HFFc6 (cell line): ENCODE data around the gene GLOD4. TPM values are rescaled to one million over a fixed set of nuclear protein-coding genes. Genes with fewer than 3 reads are reported as not detected.

Experiments used
- DNase-seq: peaks from one replicate; pipeline ENCODE4 v3.0.0-alpha.2; 2018
- H3K27ac Mint-ChIP-seq: 2 replicates; pipeline ENCODE4 v1.8.0; 2020; ENCODE audit warnings: mild to moderate bottlenecking, mixed read lengths
- H3K27me3 Mint-ChIP-seq: 2 replicates; pipeline ENCODE4 v1.8.0; 2021; ENCODE audit warnings: mild to moderate bottlenecking, moderate library complexity, mixed read lengths; ENCODE audit not compliant: insufficient read depth
- H3K36me3 Mint-ChIP-seq: 2 replicates; pipeline ENCODE4 v1.8.0; 2021; ENCODE audit warnings: low read depth, mixed read lengths
- H3K4me1 Mint-ChIP-seq: 2 replicates; pipeline ENCODE4 v1.8.0; 2020; ENCODE audit warnings: low read depth, mixed read lengths
- H3K4me3 Mint-ChIP-seq: 2 replicates; pipeline ENCODE4 v1.8.0; 2020; ENCODE audit warnings: mild to moderate bottlenecking, moderate library complexity, mixed read lengths
- H3K9me3 Mint-ChIP-seq: 2 replicates; pipeline ENCODE4 v1.8.0; 2020; ENCODE audit warnings: mild to moderate bottlenecking, mixed read lengths
- total RNA-seq, 6 experiments: library from RNA; stranded (reverse); fragmentation: NEBNext Ultra II Directional; extraction: Animal tissue kit (Norgen Biotek cat#: 25700); gene quantifications; 2 replicates in 1 of 6; 3 replicates in 5 of 6; pipeline ENCODE4 v1.2.3, GENCODE V29; 2021
- TF ChIP-seq, protein P1 (sequence below): fragments of 200-600 bp; sonication (generic); IDR thresholded peaks from 2 replicates; pipeline ENCODE4 v1.5.0; 2021; ENCODE audit warnings: antibody characterized with exemption, mild to moderate bottlenecking

GLOD4 gene
- total RNA-seq, 6 experiments from 2014 or later: 43.8 to 57.9 (median 48.6) TPM

DNA sequence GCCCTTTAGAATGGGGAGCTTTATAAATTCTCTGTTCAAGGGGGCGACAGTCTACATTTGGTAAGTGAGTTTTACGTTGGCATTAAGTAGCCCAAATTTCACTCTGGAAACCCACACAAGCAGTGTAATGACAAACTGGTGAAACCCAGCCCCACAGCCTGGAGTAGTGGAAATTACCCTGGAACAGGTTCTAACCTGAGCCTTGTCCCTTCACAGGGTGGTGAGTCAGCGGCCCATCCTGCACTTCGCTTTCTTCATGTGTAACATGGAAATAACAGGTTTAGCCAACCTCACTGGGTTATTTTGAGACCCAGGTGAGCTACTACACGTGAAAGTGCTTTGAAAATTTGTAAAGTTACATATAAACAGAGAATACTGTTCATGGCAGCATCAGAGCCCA, 53.2 kb downstream of the GLOD4 start:
- no peak for DNase-seq
- no peak overlapping the region for H3K4me3 Mint-ChIP-seq
- TF ChIP-seq, protein P1, sequence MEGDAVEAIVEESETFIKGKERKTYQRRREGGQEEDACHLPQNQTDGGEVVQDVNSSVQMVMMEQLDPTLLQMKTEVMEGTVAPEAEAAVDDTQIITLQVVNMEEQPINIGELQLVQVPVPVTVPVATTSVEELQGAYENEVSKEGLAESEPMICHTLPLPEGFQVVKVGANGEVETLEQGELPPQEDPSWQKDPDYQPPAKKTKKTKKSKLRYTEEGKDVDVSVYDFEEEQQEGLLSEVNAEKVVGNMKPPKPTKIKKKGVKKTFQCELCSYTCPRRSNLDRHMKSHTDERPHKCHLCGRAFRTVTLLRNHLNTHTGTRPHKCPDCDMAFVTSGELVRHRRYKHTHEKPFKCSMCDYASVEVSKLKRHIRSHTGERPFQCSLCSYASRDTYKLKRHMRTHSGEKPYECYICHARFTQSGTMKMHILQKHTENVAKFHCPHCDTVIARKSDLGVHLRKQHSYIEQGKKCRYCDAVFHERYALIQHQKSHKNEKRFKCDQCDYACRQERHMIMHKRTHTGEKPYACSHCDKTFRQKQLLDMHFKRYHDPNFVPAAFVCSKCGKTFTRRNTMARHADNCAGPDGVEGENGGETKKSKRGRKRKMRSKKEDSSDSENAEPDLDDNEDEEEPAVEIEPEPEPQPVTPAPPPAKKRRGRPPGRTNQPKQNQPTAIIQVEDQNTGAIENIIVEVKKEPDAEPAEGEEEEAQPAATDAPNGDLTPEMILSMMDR: no peak
- peaks cover 8% of the 10 kb centered on the region; the same call in 1 of the 2 replicates for H3K36me3 Mint-ChIP-seq
- no peaks in the 10 kb centered on the region for H3K9me3 Mint-ChIP-seq
- no peak overlapping the region for H3K27ac Mint-ChIP-seq
- peaks cover 19% of the 10 kb centered on the region for H3K4me1 Mint-ChIP-seq
- no peaks in the 10 kb centered on the region for H3K27me3 Mint-ChIP-seq

DNA sequence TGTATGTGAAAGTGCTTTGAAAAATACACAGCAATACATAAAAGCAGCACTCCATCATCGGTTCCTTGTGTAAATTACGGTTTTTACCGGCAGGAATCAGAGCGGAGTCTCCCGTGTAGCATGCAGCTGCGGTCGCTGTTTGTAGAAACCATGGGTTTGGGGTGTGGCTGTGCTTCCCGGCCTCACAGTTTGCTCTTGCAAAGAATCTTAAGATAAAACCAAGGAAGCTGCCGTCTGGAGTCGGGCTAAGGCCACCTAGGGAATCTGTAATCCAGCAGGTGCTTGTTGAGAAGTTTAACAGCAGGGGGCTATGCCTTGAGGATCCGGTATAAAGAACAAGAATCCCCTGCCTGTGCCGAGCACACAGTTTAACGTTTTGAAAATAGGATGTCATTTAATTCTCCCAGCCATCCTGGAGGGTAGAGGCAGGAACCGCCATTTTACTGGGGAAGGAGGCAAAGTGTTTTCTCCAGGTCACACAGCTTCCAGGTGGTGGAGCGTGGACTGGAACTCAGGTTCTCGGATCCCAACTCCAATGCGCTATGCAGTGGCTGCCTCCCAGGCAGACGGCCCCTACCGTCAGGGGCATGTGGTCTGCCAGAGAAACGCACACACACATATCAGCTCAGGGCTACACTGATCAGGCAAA, 55.7 kb downstream of the GLOD4 start:
- Mint-ChIP-seq H3K4me1 (peaks cover 11% of the 10 kb centered on the region), H3K9me3 (no peaks in the 10 kb centered on the region), H3K4me3 (no peak overlapping the region), H3K27me3 (no peaks in the 10 kb centered on the region; the same call in 1 of the 2 replicates), H3K36me3 (no peaks in the 10 kb centered on the region), H3K27ac (no peak overlapping the region)
- TF ChIP-seq, protein P1: no peak
- DNase-seq: no peak

DNA sequence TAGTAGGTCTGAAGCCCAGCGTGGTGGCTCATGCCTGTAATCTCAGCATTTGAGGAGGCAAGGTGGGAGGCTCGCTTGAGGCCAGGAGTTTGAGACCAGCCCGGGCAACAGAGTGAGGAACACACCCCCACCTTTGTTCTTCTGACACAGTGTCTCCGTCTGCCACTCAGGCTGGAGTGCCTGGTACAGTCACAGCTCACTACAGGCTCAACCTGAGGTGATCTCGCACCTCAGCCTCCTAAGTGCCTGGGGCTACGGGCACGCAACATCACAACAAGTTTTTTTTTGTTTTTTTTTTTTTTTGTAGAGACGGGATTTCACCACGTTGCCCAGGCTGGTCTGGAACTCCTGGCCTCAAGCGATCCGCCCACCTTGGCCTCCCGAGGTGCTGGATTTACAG, 56.3 kb downstream of the GLOD4 start:
- Mint-ChIP-seq H3K4me3 (no peak overlapping the region), H3K27me3 (no peaks in the 10 kb centered on the region; the same call in 1 of the 2 replicates), H3K36me3 (no peaks in the 10 kb centered on the region), H3K9me3 (no peaks in the 10 kb centered on the region), H3K27ac (no peak overlapping the region), H3K4me1 (peaks cover 6% of the 10 kb centered on the region)
- no peak for DNase-seq
- TF ChIP-seq, protein P1: no peak

DNA sequence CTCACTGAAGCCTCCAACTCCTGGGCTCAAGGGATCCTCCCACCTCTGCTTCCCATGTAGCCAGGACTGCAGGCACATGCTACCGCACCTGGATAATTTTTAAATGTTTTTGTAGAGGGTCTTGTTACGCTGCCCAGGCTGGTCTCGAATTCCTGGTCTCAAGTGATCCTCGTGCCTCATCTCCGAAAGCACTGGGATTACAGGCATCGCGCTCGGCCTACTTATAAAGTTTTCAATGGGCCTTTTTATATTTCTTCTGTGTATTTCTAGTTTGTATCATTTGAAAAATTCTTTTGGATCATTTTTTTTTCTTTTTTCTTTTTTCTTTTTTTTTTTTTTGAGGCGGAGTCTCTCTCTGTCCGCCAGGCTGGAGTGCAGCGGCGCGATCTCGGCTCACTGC, 57.0 kb downstream of the GLOD4 start:
- no peak for DNase-seq
- TF ChIP-seq, protein P1: no peak
- H3K27me3 Mint-ChIP-seq: no peaks in the 10 kb centered on the region; the same call in 1 of the 2 replicates
- H3K36me3 Mint-ChIP-seq: no peaks in the 10 kb centered on the region
- H3K4me3 Mint-ChIP-seq: no peak overlapping the region
- H3K27ac Mint-ChIP-seq: no peak overlapping the region
- H3K9me3 Mint-ChIP-seq: no peaks in the 10 kb centered on the region
- no peaks in the 10 kb centered on the region for H3K4me1 Mint-ChIP-seq

DNA sequence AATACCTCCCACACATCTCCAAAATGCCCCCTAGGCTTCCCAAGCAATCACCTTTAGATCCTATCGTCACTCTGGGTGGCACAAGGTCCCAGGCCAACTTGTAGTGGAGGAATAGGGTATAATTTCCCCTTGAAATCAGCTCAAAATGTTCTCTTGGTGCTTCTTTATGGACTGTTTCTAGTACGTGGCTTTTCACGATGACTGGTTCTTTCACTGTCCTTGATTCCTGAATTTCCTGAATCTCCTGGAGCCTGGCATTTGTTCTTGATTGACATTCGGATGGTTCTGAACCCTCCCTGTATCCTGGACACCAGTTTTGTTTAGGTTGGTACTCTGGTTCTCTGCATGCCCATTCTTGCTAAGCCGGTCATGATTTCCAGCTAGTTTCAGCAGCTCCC, 60.5 kb downstream of the GLOD4 start:
- Mint-ChIP-seq H3K36me3 (no peaks in the 10 kb centered on the region), H3K27me3 (no peaks in the 10 kb centered on the region; the same call in 1 of the 2 replicates), H3K4me1 (0 out of 2 replicates have a peak, but pooled peaks cover 5% of the 10 kb centered on the region), H3K9me3 (no peaks in the 10 kb centered on the region), H3K4me3 (no peak overlapping the region), H3K27ac (no peak overlapping the region)
- TF ChIP-seq, protein P1: no peak
- DNase-seq: no peak
